ENCODE results near the gene C22orf15. TPM values are rescaled to one million over a fixed set of nuclear protein-coding genes. Genes with fewer than 3 reads are reported as not detected.

Gene C22orf15
- total and polyA plus RNA-seq, 2 donors (not counting 3 experiments of a cell fraction or from before 2014, with no cell fraction given): 0.86 TPM; not detected in 1

- ChIA-PET CTCF (interaction anchor here (0.6 to 1.3 kb wide), 5 partner anchors 9 to 72 kb away, joined by 3 to 6 read pairs (median 3); partner anchors contain the start of gene SMARCB1), POLR2A (no interaction called here)
- Histone ChIP-seq H4K20me1 (replicated peaks; ENCODE audit: control insufficient read depth, extremely low read depth, insufficient read depth, low read length) (no peaks in the 10 kb centered on the region), H3K9me3 (replicated peaks; ENCODE audit: control insufficient read depth, insufficient read depth, low read length) (no peaks in the 10 kb centered on the region), H3K4me1 (ENCODE audit: control insufficient read depth, extremely low read depth, insufficient read depth, low read length) (peaks cover 3% of the 10 kb centered on the region), H3K27ac (ENCODE audit: insufficient read depth, low read depth, low read length) (no peak overlapping the region), H3K9me1 (replicated peaks; ENCODE audit: control insufficient read depth, extremely low read depth, insufficient read depth, low read length) (no peaks in the 10 kb centered on the region), H3K79me2 (ENCODE audit: control insufficient read depth, insufficient read depth, low read length) (no peaks in the 10 kb centered on the region), H3K36me3 (ENCODE audit: control insufficient read depth in 2 of 2, extremely low read depth in 1 of 2, insufficient read depth in 2 of 2, low read length in 2 of 2) (no peaks in the 10 kb centered on the region), H3K4me3 (replicated peaks in 1 of 3; ENCODE audit: insufficient read depth in 1 of 3, low read depth in 1 of 3, low read length in 3 of 3) (no peak overlapping the region), H3K4me2 (ENCODE audit: insufficient read depth, low read length) (no peak overlapping the region), H2AFZ (ENCODE audit: low read depth, low read length) (no peak overlapping the region), H3K27me3 (ENCODE audit: control insufficient read depth in 2 of 2, insufficient read depth in 2 of 2, low read length in 2 of 2) (no peaks in the 10 kb centered on the region), H3K9ac (replicated peaks; ENCODE audit: extremely low read depth, insufficient read depth, low read length) (no peak overlapping the region)
- BruUV-seq (replicated peaks): no TSS peak
- dilution Hi-C loops (cut with MboI; ENCODE audit: extremely low pct_ligation_motif_present, low sequenced_read_pairs) (no loop called here), intact Hi-C loops (cut with micrococcal nuclease) (no loop called here)
- DNase-seq (ENCODE audit: low read depth, low spot score) (no peak), FAIRE-seq (no peak)
- TF ChIP-seq FOS (IDR thresholded peaks at IDR 0.05; ENCODE audit: borderline replicate concordance, insufficient read depth, low read length): no peak
Measured at GRCh38 chr22:23777776-23778576, 15.2 kb downstream of the C22orf15 start.

DNA sequence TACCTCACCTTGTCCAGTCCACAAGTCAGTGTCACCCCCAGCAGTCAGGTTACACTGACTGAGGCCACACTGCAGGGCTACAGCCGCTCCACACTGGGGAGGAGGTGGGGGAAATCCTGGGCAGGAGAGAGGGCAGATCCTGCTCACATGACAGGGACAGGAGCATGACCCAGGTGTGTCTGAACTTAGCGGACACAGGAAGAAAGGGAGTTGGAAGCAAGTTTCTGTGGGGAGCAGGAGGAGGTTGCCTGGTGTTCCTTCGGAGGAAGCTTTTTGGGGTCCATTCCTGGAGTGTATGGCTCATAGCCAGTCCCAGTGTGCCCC lies 15.7 kb downstream of the C22orf15 start:
- no peak overlapping the region for H3K27ac ChIP-seq (ENCODE audit: insufficient read depth, low read depth, low read length)
- no peaks in the 10 kb centered on the region for H3K4me1 ChIP-seq (ENCODE audit: control insufficient read depth, extremely low read depth, insufficient read depth, low read length)
- dilution Hi-C loops (cut with MboI; ENCODE audit: extremely low pct_ligation_motif_present, low sequenced_read_pairs): no loop called here
- H3K9me1 ChIP-seq (replicated peaks; ENCODE audit: control insufficient read depth, extremely low read depth, insufficient read depth, low read length): no peaks in the 10 kb centered on the region
- H4K20me1 ChIP-seq (replicated peaks; ENCODE audit: control insufficient read depth, extremely low read depth, insufficient read depth, low read length): no peaks in the 10 kb centered on the region
- no peaks in the 10 kb centered on the region for H3K27me3 ChIP-seq (ENCODE audit: control insufficient read depth in 2 of 2, insufficient read depth in 2 of 2, low read length in 2 of 2)
- intact Hi-C loops (cut with micrococcal nuclease): no loop called here
- FAIRE-seq (no peak), DNase-seq (ENCODE audit: low read depth, low spot score) (no peak)
- POLR2A ChIA-PET: no interaction called here
- no peak overlapping the region for H3K4me2 ChIP-seq (ENCODE audit: insufficient read depth, low read length)
- no TSS peak for BruUV-seq (replicated peaks)
- no peaks in the 10 kb centered on the region for H3K79me2 ChIP-seq (ENCODE audit: control insufficient read depth, insufficient read depth, low read length)
- TF ChIP-seq FOS (IDR thresholded peaks at IDR 0.05; ENCODE audit: borderline replicate concordance, insufficient read depth, low read length) (no peak), POLR2A (IDR thresholded peaks at IDR 0.05; ENCODE audit: low read depth, low read length) (no peak), JUN (IDR thresholded peaks at IDR 0.05; ENCODE audit: borderline replicate concordance, insufficient read depth, insufficient read length, low read depth) (no peak), MYC (IDR thresholded peaks at IDR 0.05; ENCODE audit: low read depth, low read length) (no peak), POLR2AphosphoS5 (IDR thresholded peaks at IDR 0.05; ENCODE audit: insufficient read depth, low read depth, low read length) (no peak), EZH2 (IDR thresholded peaks at IDR 0.05; ENCODE audit: borderline replicate concordance, low read depth, low read length, severe bottlenecking) (no peak), GATA2 (IDR thresholded peaks at IDR 0.05; ENCODE audit: insufficient read depth, insufficient read length, low read depth, low read length) (no peak)
- TF ChIP-seq, protein P1, sequence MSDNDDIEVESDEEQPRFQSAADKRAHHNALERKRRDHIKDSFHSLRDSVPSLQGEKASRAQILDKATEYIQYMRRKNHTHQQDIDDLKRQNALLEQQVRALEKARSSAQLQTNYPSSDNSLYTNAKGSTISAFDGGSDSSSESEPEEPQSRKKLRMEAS (IDR thresholded peaks at IDR 0.05; ENCODE audit: insufficient read depth, insufficient read length): no peak
- TF ChIP-seq, protein P2, sequence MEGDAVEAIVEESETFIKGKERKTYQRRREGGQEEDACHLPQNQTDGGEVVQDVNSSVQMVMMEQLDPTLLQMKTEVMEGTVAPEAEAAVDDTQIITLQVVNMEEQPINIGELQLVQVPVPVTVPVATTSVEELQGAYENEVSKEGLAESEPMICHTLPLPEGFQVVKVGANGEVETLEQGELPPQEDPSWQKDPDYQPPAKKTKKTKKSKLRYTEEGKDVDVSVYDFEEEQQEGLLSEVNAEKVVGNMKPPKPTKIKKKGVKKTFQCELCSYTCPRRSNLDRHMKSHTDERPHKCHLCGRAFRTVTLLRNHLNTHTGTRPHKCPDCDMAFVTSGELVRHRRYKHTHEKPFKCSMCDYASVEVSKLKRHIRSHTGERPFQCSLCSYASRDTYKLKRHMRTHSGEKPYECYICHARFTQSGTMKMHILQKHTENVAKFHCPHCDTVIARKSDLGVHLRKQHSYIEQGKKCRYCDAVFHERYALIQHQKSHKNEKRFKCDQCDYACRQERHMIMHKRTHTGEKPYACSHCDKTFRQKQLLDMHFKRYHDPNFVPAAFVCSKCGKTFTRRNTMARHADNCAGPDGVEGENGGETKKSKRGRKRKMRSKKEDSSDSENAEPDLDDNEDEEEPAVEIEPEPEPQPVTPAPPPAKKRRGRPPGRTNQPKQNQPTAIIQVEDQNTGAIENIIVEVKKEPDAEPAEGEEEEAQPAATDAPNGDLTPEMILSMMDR (IDR thresholded peaks at IDR 0.05; ENCODE audit: extremely low read depth in 1 of 2, insufficient read depth in 1 of 2, low read depth in 1 of 2, low read length in 2 of 2): no peak
- CTCF ChIA-PET: interaction anchor here (1.1 to 1.3 kb wide), 2 partner anchors 14 to 71 kb away, joined by 3 to 6 read pairs; no protein-coding TSS in a partner anchor
- no peak overlapping the region for H3K9ac ChIP-seq (replicated peaks; ENCODE audit: extremely low read depth, insufficient read depth, low read length)
- no peak overlapping the region for H3K4me3 ChIP-seq (replicated peaks in 1 of 3; ENCODE audit: insufficient read depth in 1 of 3, low read depth in 1 of 3, low read length in 3 of 3)
- H3K9me3 ChIP-seq (replicated peaks; ENCODE audit: control insufficient read depth, insufficient read depth, low read length): no peaks in the 10 kb centered on the region
- no peaks in the 10 kb centered on the region for H3K36me3 ChIP-seq (ENCODE audit: control insufficient read depth in 2 of 2, extremely low read depth in 1 of 2, insufficient read depth in 2 of 2, low read length in 2 of 2)
- H2AFZ ChIP-seq (ENCODE audit: low read depth, low read length): no peak overlapping the region
